GM12891 (cell line): ENCODE measurements around the gene AP2M1.

Experiments
- DNase-seq: peaks from one replicate; pipeline ENCODE4 v3.0.0; 2011; ENCODE audit warnings: low spot score; ENCODE audit not compliant: insufficient read length
- FAIRE-seq: peaks from 2 replicates; lab custom pipeline; 2011; peaks lifted over from hg19 to GRCh38; lab: Jason Lieb, UNC
- PAX5 ChIP-seq: IDR thresholded peaks from 2 replicates; pipeline ENCODE4 v1.6.1; 2011; ENCODE audit warnings: low read length, moderate library complexity, mild to moderate bottlenecking; ENCODE audit not compliant: insufficient read depth, severe bottlenecking
- POLR2A ChIP-seq: IDR thresholded peaks from 2 replicates; pipeline ENCODE4 v1.6.1; 2011; ENCODE audit warnings: low read depth, low read length, control low read depth
- POLR2AphosphoS5 ChIP-seq: IDR thresholded peaks from 2 replicates; pipeline ENCODE4 v1.6.1; 2011; ENCODE audit warnings: low read depth, low read length, control low read depth
- POU2F2 ChIP-seq: IDR thresholded peaks from 2 replicates; pipeline ENCODE4 v1.6.1; 2011; ENCODE audit warnings: low read depth, mild to moderate bottlenecking, control low read depth, low read length, moderate library complexity
- SPI1 ChIP-seq: IDR thresholded peaks from 2 replicates; pipeline ENCODE4 v1.6.1; 2011; ENCODE audit warnings: low read depth, low read length, control low read depth
- TAF1 ChIP-seq: IDR thresholded peaks from 2 replicates; pipeline ENCODE4 v1.6.1; 2011; ENCODE audit warnings: low read depth, low read length, control low read depth

AP2M1 gene

GRCh38 chr3:184209146-184209923 lies 34.7 kb downstream of the AP2M1 start:
- DNase-seq (no peak), FAIRE-seq (no peak)
- TF ChIP-seq SPI1 (no peak), POLR2A (no peak), POU2F2 (no peak), POLR2AphosphoS5 (no peak), TAF1 (no peak), PAX5 (no peak)

- TF ChIP-seq PAX5 (no peak), SPI1 (no peak), POLR2A (no peak), POU2F2 (no peak), POLR2AphosphoS5 (no peak), TAF1 (no peak)
- no peak for DNase-seq
- FAIRE-seq, result no peak
These were observed 36.6 kb downstream of the AP2M1 start for GRCh38 chr3:184211297-184211696.

GRCh38 chr3:184211718-184212117 lies 37.1 kb downstream of the AP2M1 start:
- DNase-seq (no peak), FAIRE-seq (no peak)
- TF ChIP-seq PAX5 (no peak), SPI1 (no peak), POLR2A (no peak), POLR2AphosphoS5 (no peak), POU2F2 (no peak), TAF1 (no peak)

GRCh38 chr3:184218814-184219213 lies 44.2 kb downstream of the AP2M1 start:
- FAIRE-seq, result no peak
- no peak for DNase-seq
- TF ChIP-seq PAX5, result no peak
- TF ChIP-seq POU2F2, result no peak
- no peak for TF ChIP-seq TAF1
- no peak for TF ChIP-seq SPI1

GRCh38 chr3:184222521-184222920 lies 47.9 kb downstream of the AP2M1 start:
- DNase-seq (no peak), FAIRE-seq (no peak)
- TF ChIP-seq TAF1 (no peak), POLR2AphosphoS5 (no peak), POU2F2 (no peak), PAX5 (no peak), SPI1 (no peak), POLR2A (no peak)

- TF ChIP-seq POLR2A, result no peak
- TF ChIP-seq POLR2AphosphoS5, result no peak
- no peak for TF ChIP-seq TAF1
- no peak for TF ChIP-seq PAX5
- TF ChIP-seq POU2F2, result no peak
- no peak for TF ChIP-seq SPI1
- DNase-seq (no peak), FAIRE-seq (no peak)
These were observed 49.3 kb downstream of the AP2M1 start for GRCh38 chr3:184223946-184224345.

- no peak for TF ChIP-seq POLR2AphosphoS5
- FAIRE-seq, result peak; percentile 67
- peak; percentile 68 for DNase-seq
These were observed 52.9 kb downstream of the AP2M1 start for GRCh38 chr3:184227481-184227935.

GRCh38 chr3:184228376-184229137 lies 53.9 kb downstream of the AP2M1 start:
- DNase-seq (no peak), FAIRE-seq (no peak)
- no peak for TF ChIP-seq PAX5
- TF ChIP-seq POU2F2, result no peak

- DNase-seq (peak; percentile 96), FAIRE-seq (peak; percentile 85)
- TF ChIP-seq TAF1, result no peak
- TF ChIP-seq POLR2AphosphoS5, result no peak
These were observed 54.9 kb downstream of the AP2M1 start, which contains the start of gene VWA5B2 for GRCh38 chr3:184229394-184230080. TSS of gene VWA5B2 (plus strand) at chr3:184229585. CDS start at chr3:184230529, 944 bp downstream.

- TF ChIP-seq POLR2AphosphoS5, result no peak
- TF ChIP-seq POU2F2, result no peak
- TF ChIP-seq SPI1, result no peak
- no peak for TF ChIP-seq PAX5
- TF ChIP-seq TAF1, result no peak
- no peak for TF ChIP-seq POLR2A
- no peak for DNase-seq
- FAIRE-seq, result no peak
These were observed 55.5 kb downstream of the AP2M1 start for GRCh38 chr3:184230081-184230602.
